Measurements from ENCODE around the gene JPT1.

Gene JPT1

DNA sequence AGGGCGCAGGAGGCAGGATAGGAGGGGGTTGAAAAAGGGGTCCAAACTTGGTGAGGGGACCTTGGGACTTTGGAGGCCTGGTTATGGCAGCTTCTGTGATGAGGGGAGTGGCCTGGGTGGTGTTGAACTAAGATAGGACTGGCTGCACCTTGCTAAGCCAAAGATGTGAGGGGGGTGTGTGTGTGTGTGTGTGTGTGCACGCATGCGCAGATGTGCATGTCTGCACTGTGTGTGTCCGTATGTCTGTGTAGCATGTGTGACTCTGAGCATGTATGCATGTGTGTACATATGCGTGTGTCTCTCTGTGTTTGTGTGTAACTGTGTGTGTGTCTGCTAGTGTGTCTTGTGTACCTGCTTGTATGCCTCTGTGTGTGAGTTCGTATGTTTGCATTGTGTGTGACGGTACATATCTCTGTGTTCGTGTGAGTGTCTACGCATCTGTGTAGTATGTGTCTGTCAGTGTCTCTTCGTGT is 62.4 kb downstream of the JPT1 start:
- TF ChIP-seq, protein P1, sequence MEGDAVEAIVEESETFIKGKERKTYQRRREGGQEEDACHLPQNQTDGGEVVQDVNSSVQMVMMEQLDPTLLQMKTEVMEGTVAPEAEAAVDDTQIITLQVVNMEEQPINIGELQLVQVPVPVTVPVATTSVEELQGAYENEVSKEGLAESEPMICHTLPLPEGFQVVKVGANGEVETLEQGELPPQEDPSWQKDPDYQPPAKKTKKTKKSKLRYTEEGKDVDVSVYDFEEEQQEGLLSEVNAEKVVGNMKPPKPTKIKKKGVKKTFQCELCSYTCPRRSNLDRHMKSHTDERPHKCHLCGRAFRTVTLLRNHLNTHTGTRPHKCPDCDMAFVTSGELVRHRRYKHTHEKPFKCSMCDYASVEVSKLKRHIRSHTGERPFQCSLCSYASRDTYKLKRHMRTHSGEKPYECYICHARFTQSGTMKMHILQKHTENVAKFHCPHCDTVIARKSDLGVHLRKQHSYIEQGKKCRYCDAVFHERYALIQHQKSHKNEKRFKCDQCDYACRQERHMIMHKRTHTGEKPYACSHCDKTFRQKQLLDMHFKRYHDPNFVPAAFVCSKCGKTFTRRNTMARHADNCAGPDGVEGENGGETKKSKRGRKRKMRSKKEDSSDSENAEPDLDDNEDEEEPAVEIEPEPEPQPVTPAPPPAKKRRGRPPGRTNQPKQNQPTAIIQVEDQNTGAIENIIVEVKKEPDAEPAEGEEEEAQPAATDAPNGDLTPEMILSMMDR (IDR thresholded peaks at IDR 0.05; ENCODE audit: insufficient read depth, low read depth, low read length, missing control alignments): no peak
- no peak overlapping the region for H3K4me3 ChIP-seq (ENCODE audit: low read depth, low read length)
- no peak for DNase-seq (ENCODE audit: low read depth)

DNA sequence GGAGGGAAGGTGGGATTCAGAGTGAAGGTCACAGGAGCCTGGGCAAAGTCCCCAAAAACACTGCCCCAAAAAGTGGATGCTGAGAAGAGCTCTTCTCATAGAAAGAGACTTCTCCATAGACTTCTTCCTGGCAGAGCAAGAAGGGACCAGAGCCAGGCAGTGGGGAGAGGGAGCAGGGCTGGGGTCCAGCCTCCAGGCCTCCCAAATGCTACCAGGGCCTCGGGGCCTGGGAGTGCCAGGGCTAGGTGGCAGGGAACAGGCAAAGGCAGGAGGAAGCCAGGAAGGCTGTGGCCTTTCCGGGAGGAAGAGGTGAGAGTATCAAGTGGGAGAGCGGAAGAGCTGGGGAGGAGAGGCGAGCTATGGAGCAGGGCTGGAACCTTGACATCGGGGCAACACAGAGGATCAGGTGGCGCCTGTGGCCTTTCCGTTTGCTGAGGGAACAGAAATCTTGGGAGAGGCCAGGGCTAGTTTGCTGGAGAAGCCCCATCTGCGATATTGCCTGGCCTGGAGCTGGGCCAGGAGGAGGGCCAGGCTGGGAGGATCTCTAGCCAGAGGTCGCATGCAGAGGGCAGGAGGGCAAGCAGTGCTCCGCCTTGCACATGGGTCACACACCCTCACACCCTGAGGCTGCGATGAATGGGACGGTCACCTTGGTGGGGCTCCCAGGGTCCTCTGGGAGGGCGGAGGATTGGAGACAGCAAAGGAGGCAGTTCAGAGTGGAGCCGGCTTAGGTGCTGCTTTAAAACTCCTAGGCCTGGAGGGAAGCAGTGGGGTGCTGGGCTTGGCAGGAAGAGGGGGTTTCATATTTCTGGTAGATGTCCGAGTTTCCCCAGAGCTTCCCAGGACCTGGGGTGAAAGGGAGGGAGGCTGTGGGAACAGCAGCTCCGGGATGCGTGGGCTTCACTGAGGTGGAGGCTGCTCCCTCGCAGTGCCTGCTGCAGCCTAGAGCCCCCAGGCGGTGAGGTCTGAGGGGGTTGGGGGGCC is 63.1 kb downstream of the JPT1 start:
- no peak for DNase-seq (ENCODE audit: low read depth)
- no peak overlapping the region for H3K4me3 ChIP-seq (ENCODE audit: low read depth, low read length)
- TF ChIP-seq, protein P1 (IDR thresholded peaks at IDR 0.05; ENCODE audit: insufficient read depth, low read depth, low read length, missing control alignments): no peak

DNA sequence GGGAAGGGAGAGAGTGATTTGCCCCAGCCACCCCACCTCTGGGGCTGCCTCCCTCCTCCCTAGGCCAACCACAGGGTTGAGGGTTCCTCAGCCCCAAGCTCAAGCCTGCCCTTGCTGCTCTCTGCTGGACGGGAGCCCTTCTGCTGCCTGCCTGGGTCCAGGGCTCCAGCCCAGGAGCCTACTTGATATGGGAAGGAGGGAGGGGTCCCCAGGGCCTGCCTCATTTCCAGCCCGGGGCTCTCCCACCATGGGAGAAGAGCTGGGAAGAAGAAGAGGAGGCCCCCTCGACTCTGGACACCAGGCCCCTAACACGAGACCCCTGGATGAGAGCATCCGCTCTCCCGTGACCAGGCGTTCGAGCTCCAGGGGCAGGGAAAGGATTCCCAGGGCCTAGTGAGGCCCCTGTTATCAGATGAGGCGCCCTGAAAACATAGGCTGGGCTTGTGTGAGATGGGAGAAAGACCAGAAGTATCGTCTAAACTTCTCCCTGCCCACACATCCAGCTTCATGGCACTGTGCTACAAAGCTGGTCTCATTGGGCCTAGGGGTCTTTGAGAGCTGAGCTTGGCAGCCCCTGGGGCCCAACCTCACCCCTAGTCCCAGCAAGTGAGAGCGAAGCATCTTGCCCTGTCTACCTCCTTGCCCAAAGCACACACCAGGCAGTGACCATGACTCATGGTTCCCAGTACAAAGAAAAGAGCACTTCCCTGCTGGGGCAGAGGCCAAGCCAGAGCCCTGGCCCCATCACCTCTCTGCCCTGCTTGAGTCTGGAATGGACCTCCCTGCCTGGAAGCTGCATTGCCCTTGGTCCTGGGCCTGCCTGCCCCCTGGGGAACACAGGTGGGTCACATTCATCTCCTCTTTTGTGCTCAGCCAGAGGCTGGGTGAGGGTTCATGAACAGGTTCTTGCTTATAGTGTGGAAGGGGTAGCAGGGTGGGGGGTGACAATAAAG is 65.6 kb downstream of the JPT1 start:
- DNase-seq (ENCODE audit: low read depth): no peak
- TF ChIP-seq, protein P1 (IDR thresholded peaks at IDR 0.05; ENCODE audit: insufficient read depth, low read depth, low read length, missing control alignments): no peak
- no peak overlapping the region for H3K4me3 ChIP-seq (ENCODE audit: low read depth, low read length)

DNA sequence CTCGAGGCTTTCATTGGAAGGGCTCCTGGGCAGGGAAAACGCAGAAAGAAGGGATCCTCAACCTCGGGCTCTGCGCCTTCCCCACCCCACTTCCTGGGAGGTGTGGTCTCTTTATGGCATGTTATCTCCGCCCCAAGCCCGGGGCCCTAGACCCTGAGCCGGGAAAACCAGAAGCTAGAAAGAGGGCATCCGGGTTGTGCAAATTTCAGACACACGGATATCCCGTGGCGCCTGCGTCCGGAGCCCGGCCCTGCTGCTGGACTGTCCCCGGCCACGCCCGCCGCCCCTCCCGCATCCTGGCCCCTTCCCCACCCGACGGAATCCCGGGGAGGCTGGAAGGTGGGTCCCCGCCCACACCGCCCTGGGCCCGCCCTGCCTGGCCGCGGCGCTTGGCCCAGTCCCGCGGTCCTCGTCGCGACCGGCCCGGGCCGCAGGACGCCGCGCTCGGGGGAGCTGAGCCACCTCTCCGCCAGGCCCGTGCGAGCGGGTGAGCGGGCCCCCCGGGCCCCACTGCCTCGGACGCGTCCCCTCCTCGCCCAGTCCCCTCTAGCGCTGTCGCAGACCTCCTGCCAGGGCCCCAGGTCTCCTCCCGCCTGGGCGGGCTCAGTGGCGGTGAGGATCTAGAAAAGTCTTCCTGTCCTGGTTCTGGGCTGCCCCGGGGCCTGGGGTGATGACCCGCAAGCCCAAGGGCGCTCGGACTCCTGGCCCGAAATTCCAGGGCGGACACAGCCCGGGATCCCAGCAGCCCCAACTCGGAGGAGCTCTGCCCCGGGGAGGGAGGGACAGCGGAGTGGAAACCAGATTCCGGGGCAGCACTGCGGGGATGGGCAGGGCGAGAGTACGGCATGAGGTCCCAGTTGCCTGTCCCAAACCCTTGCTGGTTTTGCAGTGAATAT is 66.5 kb downstream of the JPT1 start, which contains the start of gene SLC16A5:
Gene SLC16A5 (plus strand): TSS at position 397 of the 896 bp plus-strand sequence. CDS start 5,683 bp downstream, outside the sequence.
- DNase-seq (ENCODE audit: low read depth): peak; percentile 35
- H3K4me3 ChIP-seq (ENCODE audit: low read depth, low read length): peak within 1 kb of the TSS; percentile 49
- TF ChIP-seq, protein P1 (IDR thresholded peaks at IDR 0.05; ENCODE audit: insufficient read depth, low read depth, low read length, missing control alignments): no peak

DNA sequence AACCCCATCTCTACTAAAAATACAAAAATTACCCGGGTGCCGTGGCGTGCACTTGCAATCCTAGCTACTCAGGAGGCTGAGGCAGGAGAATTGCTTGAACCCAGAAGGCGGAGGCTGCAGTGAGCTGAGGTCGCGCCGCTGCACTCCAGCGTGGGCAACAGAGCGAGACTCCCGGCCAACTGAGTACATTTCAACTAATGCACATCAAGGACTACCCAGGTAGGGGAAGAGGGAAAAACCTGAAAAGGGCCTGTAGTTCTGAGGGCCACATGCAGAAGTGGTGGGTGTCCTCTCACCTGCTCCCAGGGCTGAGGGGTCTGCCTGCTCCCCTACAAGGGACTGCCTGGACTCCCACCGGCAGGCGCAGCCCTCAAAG is 67.1 kb downstream of the JPT1 start:
- H3K4me3 ChIP-seq (ENCODE audit: low read depth, low read length): peak overlapping the region; percentile 49
- TF ChIP-seq, protein P1 (IDR thresholded peaks at IDR 0.05; ENCODE audit: insufficient read depth, low read depth, low read length, missing control alignments): no peak
- no peak for DNase-seq (ENCODE audit: low read depth)
